ENCODE results near the gene SECISBP2L. TPM values are rescaled to one million over a fixed set of nuclear protein-coding genes. Genes with fewer than 3 reads are reported as not detected.
"Not testable (repeated sequence)": the region's sequence is repeated elsewhere in the genome, so short reads cannot be mapped to it uniquely, and the experiment has no call there.

SECISBP2L gene
- total RNA-seq, 1 donor from 2014 or later = 85.0 TPM

DNA sequence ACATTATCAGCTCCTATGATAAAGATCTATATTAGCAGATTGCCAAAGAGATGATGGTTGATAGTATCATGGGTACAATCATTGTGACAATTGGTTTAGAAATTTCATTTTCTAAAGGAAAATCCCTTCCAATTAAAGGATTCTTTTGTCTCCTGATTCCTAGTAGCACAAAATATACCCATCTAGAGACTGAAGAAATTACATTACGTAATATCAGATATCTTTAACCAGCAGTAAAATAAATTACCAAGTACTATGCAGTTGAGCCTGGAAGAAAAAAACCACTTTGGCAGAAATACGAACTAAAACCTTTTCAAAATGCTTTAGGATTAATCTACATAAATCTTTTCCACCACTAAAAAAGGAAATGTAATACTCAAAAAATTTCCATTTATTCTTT lies 46.9 kb downstream of the SECISBP2L start:
- no peak for DNase-seq

DNA sequence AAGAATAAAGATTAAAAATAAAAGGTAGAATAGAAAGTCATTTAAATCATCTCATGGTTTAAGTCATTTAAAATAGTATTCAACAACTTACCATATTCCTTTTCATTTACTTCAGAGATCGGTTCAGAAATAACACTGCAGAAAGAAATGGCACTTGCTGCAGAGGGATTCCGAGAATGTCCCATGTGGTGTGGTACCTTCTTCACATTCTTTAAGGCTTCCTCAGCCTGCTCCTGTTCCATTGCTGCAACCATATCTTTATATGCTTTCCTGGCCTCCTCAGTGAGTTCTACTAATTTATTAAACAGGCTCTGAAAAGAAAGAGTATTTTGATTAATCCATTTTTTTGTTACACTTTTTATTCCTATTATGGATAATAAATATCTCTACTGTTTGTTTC lies 50.0 kb downstream of the SECISBP2L start:
- DNase-seq = no peak

DNA sequence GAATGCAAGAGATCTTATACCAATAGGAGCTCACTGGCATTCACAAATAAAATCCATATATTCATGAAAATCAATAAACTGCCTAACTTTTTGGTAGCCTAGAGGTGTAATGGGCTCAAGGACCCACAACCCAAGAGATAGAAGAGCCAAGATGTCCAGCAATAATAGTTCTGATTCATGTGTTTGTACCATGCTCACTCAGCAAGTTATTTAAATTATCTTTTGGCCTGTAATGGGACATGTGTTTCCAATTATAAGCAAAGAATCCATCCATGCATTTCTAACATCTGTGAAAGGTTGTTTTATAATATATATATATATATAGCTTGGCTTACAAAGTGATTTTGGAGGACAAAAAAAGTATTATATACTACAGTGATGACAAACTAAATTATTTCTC lies 52.9 kb downstream of the SECISBP2L start:
- no peak for DNase-seq

DNA sequence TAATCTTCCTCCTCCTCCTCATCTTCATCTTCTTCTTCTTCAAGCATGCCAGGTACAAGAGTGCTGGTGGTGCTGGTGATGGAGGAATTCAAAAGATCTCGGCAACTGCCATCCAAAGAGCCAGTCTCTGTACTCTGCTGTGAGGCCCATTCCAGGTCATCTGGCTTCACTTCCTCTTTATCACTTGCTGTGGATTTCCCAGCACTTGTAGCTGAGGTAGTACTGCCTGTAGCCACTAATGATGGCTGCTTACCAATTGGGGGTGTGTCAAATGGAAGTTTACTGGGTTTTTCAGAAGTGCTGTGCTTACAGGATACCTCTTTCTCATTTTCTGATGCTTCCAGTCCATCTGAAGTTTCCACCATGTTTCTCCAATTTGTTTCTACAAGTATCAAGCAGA lies 53.7 kb downstream of the SECISBP2L start:
- no peak for DNase-seq

DNA sequence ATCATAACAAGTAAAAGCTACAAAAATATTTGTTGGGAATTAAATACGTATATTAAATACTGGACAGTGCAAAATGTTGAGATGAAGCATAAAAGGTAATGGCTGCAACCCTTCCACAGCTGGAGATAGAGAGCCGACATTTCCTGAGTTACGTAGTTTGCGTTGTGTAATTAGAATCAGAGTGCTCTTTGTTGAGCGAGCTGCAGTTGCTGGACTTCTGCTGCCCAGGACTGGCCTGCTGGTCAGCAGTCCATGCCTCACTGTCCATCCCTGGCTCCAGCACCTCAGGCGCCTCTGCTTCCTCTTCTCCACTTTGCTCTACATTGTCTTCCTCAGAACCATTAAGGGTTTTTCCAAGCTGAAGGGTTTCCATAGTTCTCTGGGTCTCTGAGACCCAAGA lies 54.1 kb downstream of the SECISBP2L start:
- DNase-seq = no peak

DNA sequence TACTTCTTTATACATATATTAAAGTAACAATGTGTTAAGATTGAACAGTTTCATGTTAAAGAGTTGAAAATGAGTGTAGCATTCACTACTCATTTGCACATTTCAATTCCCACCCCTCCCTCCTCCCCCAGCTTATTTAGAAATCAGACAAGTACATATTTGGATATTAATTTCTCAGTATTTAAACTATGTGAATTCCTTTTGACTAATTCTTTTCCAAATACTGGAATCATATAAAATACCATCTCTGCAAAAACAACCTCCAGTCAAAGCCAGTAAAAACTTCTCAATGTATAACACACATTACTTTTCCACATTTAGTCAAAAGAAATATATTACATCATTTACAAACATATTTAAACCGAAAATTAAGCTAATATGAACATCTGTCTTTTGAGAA lies 57.1 kb downstream of the SECISBP2L start:
- no peak for DNase-seq

DNA sequence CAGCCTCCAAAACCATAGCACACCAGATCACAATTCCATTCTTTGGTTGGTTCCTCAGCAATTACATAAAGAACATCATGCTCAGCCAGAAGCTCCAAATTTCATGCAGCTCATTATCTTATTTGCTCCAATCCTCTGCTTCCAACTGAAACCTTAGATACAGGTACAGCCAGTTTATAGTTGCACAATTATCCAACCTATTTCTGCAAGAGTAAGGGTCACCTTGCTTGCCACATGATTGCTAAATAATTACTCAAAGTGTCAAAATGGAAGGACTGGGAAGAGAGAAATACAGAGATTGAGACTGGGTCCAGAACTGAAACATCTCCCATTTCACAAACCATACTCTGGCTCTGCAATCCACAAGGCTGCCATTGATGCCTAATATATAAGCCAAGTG lies 59.1 kb downstream of the SECISBP2L start:
- no peak for DNase-seq

DNA sequence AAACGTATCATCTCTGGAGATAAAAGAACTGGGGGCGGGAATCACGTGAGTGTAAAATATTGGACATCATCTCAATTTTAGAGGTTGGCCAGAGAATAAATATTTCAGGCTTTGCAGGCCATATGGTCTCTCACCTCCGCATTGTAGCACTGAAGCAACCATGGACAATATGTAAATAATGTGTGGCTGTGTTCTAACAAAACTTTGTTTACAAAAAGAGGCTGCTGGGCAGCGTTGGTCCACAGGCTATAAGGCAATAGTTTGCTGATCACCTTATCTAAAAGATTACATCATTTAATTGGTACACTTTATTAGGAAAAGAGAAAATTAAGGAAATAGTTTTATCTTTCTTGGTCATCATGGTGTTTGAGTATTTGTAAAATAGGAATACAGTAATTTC lies 60.0 kb downstream of the SECISBP2L start:
- DNase-seq = no peak

DNA sequence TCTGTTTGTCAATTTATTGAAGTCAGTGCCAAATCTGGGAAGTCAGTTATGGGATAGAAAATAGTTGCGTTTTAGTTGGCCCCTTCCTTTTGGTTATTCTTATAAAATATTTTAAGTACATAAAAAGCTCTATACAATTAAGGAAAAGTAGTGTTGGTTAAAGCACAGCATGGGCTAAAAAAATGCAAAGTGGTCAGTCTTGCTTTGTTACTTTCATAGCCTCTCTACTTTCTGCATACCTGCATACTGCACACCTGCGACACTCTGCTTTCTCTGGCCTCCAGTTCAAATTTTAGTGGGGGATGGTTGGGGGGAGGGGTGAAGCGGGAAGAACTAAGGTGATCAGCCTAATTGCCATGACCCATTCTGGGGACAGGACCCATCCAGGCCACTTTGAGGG lies 60.7 kb downstream of the SECISBP2L start:
- DNase-seq = no peak

DNA sequence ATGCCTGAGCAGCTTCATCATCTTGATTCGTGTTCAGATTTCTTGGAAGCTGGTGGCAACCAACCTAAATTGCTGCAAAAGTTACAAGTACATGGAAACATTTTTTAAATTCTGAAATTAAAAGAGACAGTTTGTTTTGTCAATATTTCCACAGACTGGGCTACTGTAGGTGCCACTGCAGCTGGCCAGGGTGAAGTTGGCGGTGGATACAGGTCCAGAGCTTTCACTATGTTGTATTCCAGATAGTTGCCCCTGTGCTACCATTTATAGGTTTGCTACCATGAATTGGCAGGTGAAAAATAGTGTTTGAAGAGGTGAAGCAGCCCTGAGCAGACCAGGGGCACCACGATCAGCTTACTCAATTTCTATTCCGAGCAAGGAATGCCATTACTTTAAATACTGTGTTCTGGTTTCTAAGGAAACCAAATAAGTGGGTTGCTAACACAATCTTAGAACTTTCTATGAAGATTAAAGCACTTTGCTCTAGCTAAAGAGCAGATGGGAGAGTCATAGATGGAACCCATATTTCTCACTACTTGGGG lies 61.4 kb downstream of the SECISBP2L start:
- DNase-seq = no peak

DNA sequence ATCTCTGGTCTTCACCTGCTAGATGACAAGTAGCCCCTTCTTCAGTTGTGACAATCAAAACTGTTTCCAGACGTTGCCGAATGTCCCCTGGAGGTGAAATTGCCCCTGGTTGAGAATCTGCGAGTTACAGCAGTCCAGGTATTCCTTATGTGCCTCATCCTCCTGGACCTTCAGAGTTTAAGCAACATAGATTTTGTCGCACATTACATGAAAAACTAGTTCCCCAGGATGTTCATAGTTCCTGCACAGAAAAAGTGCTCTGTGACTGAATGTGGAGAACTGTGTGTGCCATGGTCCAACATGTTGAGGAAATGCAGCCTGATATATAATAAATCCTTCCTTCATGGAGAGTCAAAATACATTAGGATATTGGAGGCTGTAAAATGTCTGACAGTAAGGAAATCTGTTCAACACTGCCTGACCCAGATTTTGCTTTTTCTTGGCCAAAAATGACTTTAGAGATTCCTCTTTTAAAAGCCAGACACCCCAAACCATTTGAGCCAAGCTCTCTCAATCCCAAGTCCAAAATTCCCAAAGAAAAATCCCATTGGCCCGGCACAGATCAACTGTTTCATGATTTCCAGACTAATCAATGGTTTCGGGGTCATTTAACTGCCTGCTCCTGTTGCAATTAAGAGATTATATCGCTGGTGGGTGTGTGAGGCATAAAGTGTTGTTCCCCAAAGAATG lies 62.1 kb downstream of the SECISBP2L start:
- no peak for DNase-seq

DNA sequence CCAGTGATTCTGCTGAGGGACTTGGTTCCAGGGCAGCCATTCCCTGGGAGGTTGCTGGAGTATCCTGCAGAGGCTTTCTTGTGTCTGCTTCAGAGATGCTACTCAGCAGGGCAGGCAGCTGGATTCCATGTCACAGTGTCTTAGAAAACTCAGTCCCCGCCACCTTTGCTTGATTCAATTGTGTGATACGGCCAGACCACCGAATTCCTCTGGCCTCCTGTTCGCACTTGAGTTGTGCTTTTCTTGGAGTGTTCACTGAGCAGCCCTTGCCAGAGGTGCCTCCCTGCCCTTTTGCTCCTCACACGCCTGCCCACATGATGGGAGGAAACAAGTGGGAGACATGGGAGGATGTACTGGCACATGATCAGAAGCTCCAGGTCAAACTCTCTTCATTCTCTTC lies 62.9 kb downstream of the SECISBP2L start:
- DNase-seq = no peak

DNA sequence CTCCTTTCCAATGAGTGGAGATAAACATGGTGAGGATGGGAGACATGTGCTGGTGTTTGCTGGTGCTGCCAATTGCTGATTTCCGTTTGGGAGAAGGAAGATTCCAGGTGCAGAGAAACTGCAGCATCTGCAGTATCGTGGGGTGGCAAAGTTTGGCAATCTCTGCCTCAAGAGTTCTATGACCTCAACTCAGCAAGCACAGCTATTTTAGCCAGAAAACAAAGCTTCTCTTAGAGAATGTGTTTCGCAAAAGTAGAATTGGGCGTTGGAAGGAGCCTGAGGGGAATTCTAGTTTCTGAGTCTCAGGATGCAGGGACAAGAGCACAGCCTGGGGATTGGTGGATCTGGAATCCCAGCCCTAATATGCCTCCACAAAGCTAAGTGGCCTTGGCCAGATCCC lies 64.3 kb downstream of the SECISBP2L start:
- DNase-seq = no peak

DNA sequence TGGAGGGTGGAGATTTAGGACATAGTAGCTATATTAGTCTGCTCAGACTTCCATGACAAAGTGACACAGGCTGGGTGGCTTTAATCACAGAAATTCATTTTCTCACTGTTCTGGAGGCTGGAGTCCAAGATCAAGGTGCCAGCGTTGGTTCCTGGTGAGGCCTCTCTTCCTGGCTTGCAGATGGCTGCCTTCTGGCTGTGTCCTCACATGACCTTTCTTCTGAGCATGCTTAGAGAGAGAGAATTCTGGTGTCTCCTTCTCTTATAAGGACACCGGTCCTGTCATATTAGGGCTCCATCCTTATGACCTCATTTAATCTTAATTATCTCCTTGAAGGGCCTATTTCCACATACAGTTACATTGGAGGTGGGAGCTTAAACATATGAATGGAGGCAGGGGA lies 67.6 kb downstream of the SECISBP2L start:
- no peak for DNase-seq

DNA sequence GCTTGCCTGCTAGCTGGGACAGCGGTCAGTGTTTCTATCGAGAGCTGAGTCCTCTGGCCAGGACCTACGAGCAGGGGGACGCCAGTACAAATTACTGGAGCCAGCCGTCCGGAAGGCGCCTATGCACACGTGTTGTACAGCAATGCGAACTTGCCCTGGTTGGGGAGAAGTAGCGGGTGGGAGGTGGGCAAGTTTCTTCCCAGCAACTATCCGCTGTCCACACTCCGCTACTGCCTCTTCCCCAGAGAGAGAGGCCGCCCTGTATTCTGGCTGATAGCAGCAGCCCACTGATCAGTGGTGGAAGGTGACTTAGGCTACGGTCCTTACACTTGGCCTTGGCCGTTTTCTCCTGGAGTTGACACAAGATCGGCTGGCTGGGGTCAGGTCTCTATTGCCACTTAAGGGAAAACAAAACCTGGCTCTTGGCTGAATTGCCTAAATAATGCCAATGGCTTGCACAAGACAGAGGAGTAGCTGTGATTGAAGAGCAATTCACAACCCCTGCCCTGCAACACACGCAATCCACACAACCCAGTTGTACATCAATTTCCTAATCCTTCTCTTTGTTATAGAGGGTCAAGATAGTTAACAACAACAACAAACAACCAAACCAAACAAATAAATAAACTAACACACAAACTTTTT lies 69.7 kb downstream of the SECISBP2L start:
- no peak for DNase-seq

DNA sequence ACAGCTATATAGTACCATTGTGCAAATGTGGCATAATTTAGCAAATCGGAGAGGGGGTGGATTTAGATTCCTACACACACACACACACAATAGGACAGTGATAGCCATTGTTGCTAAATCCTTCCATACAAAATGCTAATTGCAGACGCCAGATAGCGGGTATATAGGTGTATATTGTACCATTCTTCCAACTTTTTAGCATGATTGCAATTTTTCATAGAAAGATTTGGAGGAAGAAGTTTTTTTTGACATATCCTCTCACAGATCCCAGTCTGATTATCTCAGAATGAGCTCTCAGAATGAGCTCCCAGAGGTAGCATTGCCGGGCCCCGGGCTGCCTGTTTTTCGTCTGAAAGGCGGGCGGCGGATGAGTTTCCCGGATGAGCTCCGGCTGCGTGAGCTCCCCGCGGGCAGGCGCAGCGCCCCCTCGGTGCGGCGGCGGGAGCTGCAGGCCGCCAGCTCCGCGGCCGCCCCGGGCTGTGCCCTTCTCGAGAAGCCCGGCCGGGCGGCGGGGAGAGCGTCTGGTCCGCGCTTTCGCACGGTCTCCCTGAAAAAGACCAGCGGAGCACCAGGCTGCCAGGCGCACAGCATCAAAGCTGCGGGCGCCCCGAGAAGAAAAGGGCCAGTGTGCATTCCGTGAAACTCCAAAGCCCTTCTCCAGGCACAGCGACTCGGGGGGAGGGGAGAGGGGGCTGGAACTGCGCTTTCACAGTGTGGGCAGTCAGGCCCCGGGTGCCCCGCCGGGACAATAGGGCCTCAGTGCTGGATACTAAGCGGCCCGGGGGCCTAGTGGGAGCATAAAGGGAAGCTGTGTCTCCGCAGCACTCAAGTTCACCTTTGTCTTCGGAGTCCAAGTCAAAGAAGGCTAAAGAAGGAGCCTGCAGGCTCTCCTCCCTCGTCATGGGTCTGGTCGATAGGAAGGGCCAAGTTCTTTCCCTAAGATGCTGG lies 70.5 kb downstream of the SECISBP2L start:
- peak; percentile 84 for DNase-seq

DNA sequence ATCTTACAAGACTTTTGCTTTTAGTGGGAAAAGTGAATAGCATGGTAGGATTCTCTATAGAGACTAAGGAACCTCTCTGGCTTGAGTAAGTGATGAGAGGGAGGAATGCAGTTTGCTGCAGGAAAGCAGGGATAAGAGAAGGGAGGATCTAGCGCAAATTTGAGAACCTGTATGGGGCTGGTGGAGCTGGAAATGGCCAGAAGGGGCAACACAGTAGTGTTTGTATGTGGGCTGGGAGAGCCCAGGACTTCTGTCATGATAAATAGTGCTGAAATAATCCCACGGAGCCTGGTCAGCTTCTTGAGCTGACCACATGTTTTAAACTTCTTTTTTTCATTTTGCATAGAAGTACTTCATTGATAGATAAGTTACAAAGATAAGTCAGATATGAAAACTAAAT lies 71.4 kb downstream of the SECISBP2L start:
- DNase-seq = peak; percentile 4

DNA sequence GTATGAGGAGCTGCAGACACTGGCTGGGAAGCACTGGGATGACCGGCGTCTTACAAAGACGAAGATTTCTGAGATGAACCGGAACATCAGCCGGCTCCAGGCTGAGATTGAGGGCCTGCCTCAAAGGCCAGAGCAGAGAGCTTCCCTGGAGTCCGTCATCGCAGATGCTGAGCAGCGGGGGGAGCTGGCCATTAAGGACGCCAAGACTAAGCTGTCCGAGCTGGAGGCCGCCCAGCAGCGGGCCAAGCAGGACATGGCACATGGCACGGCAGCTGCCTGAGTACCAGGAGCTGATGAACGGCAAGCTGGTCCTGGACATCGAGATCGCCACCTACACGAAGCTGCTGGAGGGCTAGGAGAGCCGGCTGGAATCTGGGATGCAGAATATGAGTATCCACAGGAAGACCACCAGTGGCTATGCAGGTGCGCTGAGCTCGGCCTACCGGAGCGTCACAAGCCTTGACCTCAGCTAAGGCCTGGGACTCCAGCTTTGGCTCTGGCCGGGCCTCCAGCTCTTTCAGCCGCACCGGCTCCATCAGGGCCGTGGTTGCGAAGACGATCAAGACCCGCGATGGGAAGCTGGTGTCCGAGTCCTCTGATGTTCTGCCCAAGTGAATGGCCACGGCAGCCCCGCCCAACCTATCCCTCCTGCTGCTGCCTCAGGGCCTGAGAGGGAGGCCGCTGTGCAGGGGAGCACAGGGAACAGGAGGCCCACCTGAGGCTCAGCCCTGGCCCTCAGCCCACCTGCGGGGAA lies 73.3 kb downstream of the SECISBP2L start:
- DNase-seq = no peak

DNA sequence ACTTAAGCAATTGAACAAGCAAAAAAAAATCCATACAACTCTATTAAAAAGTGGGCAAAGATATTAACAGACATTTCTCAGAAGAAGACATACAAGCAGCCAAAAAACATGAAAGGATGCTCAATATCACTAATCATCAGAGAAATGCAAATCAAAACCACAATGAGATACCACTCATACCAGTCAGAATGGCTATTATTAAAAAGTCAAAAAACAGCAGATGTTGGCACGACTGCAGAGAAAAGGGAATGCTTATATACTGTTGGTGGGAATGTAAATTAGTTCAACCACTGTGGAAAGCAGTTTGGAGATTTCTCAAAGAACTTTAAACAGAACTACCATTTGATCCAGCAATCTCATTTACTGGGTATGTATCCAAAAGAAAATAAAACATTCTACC lies 75.3 kb downstream of the SECISBP2L start:
- DNase-seq = not testable (repeated sequence)

DNA sequence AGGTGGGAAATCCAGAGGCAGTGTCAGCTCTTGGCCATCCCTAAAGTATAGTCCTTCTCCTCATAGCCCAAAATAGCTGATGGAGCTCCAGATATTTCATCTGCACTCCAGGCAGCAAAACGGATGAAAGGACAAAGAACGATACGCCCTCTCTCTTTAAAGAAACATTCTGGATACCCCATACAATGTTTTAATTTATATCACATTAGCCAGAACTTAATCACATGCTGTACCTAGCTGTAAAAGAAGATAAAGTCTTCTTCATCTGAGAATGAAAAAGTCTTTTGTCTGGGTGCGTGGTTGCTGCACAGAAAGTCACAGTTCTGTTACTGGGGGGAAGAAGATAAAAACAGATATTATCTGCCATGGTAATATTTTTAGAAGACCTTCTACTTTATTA lies 78.2 kb downstream of the SECISBP2L start:
- DNase-seq = no peak

DNA sequence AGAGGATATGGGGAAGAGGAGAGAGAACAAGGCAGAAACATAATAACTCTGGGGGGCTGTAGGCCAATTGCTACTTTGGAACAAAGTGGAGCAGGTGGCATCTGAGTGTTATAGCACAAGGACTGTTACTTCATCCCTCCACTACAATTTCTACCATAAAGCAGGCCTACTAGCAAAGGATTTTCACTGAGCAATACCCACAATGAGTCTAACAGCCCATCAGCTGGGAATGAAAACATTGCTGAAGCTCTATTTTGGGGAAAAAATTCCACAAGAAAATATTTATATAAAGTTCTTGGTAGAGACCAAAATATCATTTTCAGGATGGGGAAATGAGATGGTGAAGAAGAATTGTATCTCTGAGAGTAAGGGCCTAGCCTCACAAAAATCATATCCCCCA lies 78.9 kb downstream of the SECISBP2L start:
- no peak for DNase-seq

DNA sequence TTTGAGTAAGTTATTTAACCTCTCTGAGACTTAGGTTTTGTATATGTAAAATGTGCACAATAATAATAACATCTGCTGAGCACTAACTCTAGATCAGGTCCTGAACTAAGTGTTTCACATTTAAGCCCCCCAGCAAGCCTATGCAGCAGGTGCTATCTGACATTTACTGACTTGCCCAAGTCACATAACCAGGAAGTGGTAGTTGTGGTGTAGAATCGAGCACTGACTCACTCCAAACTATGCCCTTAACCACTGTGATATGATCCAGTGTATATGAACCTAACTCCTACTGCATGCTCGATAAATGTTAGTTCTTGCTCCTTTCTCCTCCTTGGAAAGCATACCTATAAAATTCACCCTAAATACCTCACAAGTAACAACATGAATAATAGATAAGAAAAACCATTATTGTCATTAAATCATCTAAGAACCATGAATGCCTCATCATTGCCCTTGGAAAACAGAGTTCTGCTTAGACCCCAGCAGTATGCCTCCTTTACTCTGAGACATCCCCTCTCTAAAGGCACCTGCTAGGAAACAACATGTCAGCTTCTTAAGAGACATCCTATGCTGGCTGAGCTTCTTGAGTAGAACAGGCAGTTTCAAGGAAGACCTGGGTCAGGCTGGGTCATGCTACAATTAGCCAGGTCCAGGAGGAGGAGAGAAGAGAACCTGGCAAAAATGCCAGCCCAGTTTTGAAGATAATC lies 79.5 kb downstream of the SECISBP2L start:
- no peak for DNase-seq
